Stomach (tissue), 4 donors: ENCODE results near the gene XCL1.
"Not testable (repeated sequence)": the region's sequence is repeated elsewhere in the genome, so short reads cannot be mapped to it uniquely, and the experiment has no call there.

Source experiments
- POLR2A ChIP-seq, 4 donors: fragments of 450-650 bp; IDR thresholded peaks; one replicate each; pipeline ENCODE4 v1.6.1; 2016; ENCODE audit warnings: antibody characterized with exemption in 4 of 4, control low read depth in 2 of 4, mild to moderate bottlenecking in 1 of 4, moderate library complexity in 1 of 4
- TF ChIP-seq, protein P1 (sequence below), 7 experiments: fragments of 450-650 bp in 4 of 7; fragments of 200-600 bp in 3 of 7; sonication (generic) in 3 of 7; IDR thresholded peaks; one replicate each; pipeline ENCODE4 v1.5.1; 2016 to 2019; ENCODE audit warnings: antibody characterized with exemption in 7 of 7, control low read depth in 2 of 7, mild to moderate bottlenecking in 1 of 7

DNA sequence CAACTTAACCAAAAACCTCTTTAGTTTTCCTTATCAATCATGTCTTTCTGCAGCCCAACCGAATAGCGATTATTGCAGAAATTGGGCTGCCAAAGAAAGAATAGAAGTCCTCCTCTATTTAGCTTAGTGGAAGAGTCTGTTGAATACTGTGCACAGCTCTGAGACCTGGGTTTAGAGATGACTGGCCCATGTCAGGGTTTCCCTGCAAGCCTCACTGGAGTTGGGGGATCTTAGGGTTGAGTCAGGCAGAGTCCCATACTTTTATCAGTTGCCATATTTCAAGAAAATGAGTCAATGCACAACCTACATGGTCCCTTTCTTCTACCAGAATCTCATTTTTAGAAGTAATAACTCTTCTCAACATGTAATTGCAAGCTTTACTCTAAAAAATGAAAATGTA lies 3.9 kb downstream of the XCL1 start:
- not testable (repeated sequence) for TF ChIP-seq POLR2A (IDR thresholded peaks at IDR 0.05)
- TF ChIP-seq, protein P1, sequence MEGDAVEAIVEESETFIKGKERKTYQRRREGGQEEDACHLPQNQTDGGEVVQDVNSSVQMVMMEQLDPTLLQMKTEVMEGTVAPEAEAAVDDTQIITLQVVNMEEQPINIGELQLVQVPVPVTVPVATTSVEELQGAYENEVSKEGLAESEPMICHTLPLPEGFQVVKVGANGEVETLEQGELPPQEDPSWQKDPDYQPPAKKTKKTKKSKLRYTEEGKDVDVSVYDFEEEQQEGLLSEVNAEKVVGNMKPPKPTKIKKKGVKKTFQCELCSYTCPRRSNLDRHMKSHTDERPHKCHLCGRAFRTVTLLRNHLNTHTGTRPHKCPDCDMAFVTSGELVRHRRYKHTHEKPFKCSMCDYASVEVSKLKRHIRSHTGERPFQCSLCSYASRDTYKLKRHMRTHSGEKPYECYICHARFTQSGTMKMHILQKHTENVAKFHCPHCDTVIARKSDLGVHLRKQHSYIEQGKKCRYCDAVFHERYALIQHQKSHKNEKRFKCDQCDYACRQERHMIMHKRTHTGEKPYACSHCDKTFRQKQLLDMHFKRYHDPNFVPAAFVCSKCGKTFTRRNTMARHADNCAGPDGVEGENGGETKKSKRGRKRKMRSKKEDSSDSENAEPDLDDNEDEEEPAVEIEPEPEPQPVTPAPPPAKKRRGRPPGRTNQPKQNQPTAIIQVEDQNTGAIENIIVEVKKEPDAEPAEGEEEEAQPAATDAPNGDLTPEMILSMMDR (IDR thresholded peaks at IDR 0.05) = not testable (repeated sequence)
